MV-4-11 (cell line): Measurements from ENCODE around the gene PFDN4.

Experiments used
- DNase-seq: peaks from one replicate; lab custom pipeline; 2025; lab: John Stamatoyannopoulos, UW

The PFDN4 gene

GRCh38 chr20:54173653-54174456 is 34.0 kb upstream of the PFDN4 start, which contains the start of gene CYP24A1:
Gene CYP24A1, minus strand, starts transcription at chr20:54173986. Its CDS starts 407 bp downstream, at chr20:54173579.
- DNase-seq: no peak

- DNase-seq: peak; percentile 18
Observed at GRCh38 chr20:54174457-54175175, 33.3 kb upstream of the PFDN4 start.

- DNase-seq: no peak
Observed at GRCh38 chr20:54176610-54177009, 31.3 kb upstream of the PFDN4 start.

GRCh38 chr20:54177378-54177777 is 30.5 kb upstream of the PFDN4 start:
- no peak for DNase-seq

GRCh38 chr20:54178256-54178655 is 29.6 kb upstream of the PFDN4 start:
- DNase-seq: no peak

GRCh38 chr20:54179946-54180345 is 27.9 kb upstream of the PFDN4 start:
- no peak for DNase-seq

GRCh38 chr20:54180931-54181330 is 27.0 kb upstream of the PFDN4 start:
- no peak for DNase-seq

GRCh38 chr20:54184071-54184470 is 23.8 kb upstream of the PFDN4 start:
- DNase-seq: no peak

GRCh38 chr20:54184904-54185626 is 22.8 kb upstream of the PFDN4 start:
- DNase-seq: no peak

GRCh38 chr20:54188132-54188849 is 19.6 kb upstream of the PFDN4 start:
- no peak for DNase-seq

- DNase-seq: no peak
Observed at GRCh38 chr20:54189630-54190029, 18.3 kb upstream of the PFDN4 start.

- no peak for DNase-seq
Observed at GRCh38 chr20:54190217-54190616, 17.7 kb upstream of the PFDN4 start.

- no peak for DNase-seq
Observed at GRCh38 chr20:54193817-54194216, 14.1 kb upstream of the PFDN4 start.

- DNase-seq: peak; percentile 36
Observed at GRCh38 chr20:54194724-54195438, 13.0 kb upstream of the PFDN4 start.

GRCh38 chr20:54195483-54196472 is 12.1 kb upstream of the PFDN4 start:
- peak; percentile 70 for DNase-seq

- peak; percentile 58 for DNase-seq
Observed at GRCh38 chr20:54197621-54198604, 10.0 kb upstream of the PFDN4 start.

- no peak for DNase-seq
Observed at GRCh38 chr20:54199283-54199682, 8.6 kb upstream of the PFDN4 start.

GRCh38 chr20:54199721-54200176 is 8.1 kb upstream of the PFDN4 start:
- peak; percentile 58 for DNase-seq
